H9 (cell line): ENCODE measurements around the gene RARG. TPM values are rescaled to one million over a fixed set of nuclear protein-coding genes. Genes with fewer than 3 reads are reported as not detected.

Source experiments
- DNase-seq: peaks from one replicate; pipeline ENCODE4 v3.0.0-alpha.2; 2017
- H2AFZ ChIP-seq: one replicate; pipeline ENCODE4 v1.6.1; 2013; ENCODE audit warnings: mild to moderate bottlenecking, low read length, control low read depth, moderate library complexity
- H2AK5ac ChIP-seq: 2 replicates; pipeline ENCODE4 v1.6.1; 2013; ENCODE audit warnings: low read length, control low read depth, mixed read lengths; ENCODE audit not compliant: insufficient read length
- H2BK120ac ChIP-seq: one replicate; pipeline ENCODE4 v1.6.1; 2013; ENCODE audit warnings: low read depth, mild to moderate bottlenecking, low read length, control low read depth, inconsistent platforms; ENCODE audit not compliant: poor library complexity, severe bottlenecking
- H2BK12ac ChIP-seq: 2 replicates; pipeline ENCODE4 v1.6.1; 2013; ENCODE audit warnings: low read length, control low read depth, mixed read lengths, low read depth; ENCODE audit not compliant: insufficient read length
- H2BK15ac ChIP-seq: 2 replicates; pipeline ENCODE4 v1.6.1; 2013; ENCODE audit warnings: low read depth, low read length, control low read depth
- H2BK20ac ChIP-seq: one replicate; pipeline ENCODE4 v1.6.1; 2013; ENCODE audit warnings: low read depth, mild to moderate bottlenecking, low read length, control low read depth, inconsistent platforms; ENCODE audit not compliant: poor library complexity, severe bottlenecking
- H2BK5ac ChIP-seq: 2 replicates; pipeline ENCODE4 v1.6.1; 2013; ENCODE audit warnings: low read length, control low read depth, mixed read lengths; ENCODE audit not compliant: insufficient read length
- H3K14ac ChIP-seq: 2 replicates; pipeline ENCODE4 v1.6.1; 2013; ENCODE audit warnings: low read length, control low read depth; ENCODE audit not compliant: insufficient read depth
- H3K18ac ChIP-seq: 2 replicates; pipeline ENCODE4 v1.6.1; 2013; ENCODE audit warnings: low read depth, mild to moderate bottlenecking, mixed read lengths, low read length, control low read depth; ENCODE audit not compliant: insufficient read length
- H3K23ac ChIP-seq: 2 replicates; pipeline ENCODE4 v1.6.1; 2013; ENCODE audit warnings: low read length, control low read depth, mixed read lengths, low read depth; ENCODE audit not compliant: insufficient read length
- H3K23me2 ChIP-seq: 2 replicates; pipeline ENCODE4 v1.6.1; 2013; ENCODE audit warnings: low read depth, mild to moderate bottlenecking, mixed read lengths, low read length, control low read depth; ENCODE audit not compliant: insufficient read length, poor library complexity, severe bottlenecking
- H3K27ac ChIP-seq: 2 replicates; pipeline ENCODE4 v1.5.1; 2013; ENCODE audit warnings: low read length, control low read depth, mixed read lengths, low read depth; ENCODE audit not compliant: insufficient read length
- H3K27me3 ChIP-seq: 2 replicates; pipeline ENCODE4 v1.6.1; 2013; ENCODE audit warnings: low read length, control low read depth, inconsistent platforms; ENCODE audit not compliant: insufficient read depth
- H3K4ac ChIP-seq: 2 replicates; pipeline ENCODE4 v1.6.1; 2013; ENCODE audit warnings: low read depth, mild to moderate bottlenecking, control low read depth, inconsistent platforms, low read length, moderate library complexity
- H3K4me1 ChIP-seq: 2 replicates; pipeline ENCODE4 v1.6.1; 2013; ENCODE audit warnings: low read length, control low read depth, inconsistent platforms; ENCODE audit not compliant: insufficient read depth
- H3K4me2 ChIP-seq: 2 replicates; pipeline ENCODE4 v1.6.1; 2013; ENCODE audit warnings: low read length, control low read depth, mixed read lengths; ENCODE audit not compliant: insufficient read length, insufficient read depth
- H3K56ac ChIP-seq: 2 replicates; pipeline ENCODE4 v1.6.1; 2013; ENCODE audit warnings: low read depth, mild to moderate bottlenecking, mixed read lengths, low read length, control low read depth; ENCODE audit not compliant: insufficient read length
- H3K79me1 ChIP-seq: 2 replicates; pipeline ENCODE4 v1.6.1; 2013; ENCODE audit warnings: low read depth, mild to moderate bottlenecking, moderate library complexity, low read length, control low read depth, inconsistent platforms; ENCODE audit not compliant: insufficient read depth, poor library complexity, severe bottlenecking
- H3K79me2 ChIP-seq: 2 replicates; pipeline ENCODE4 v1.6.1; 2013; ENCODE audit warnings: low read length, control low read depth, inconsistent platforms; ENCODE audit not compliant: insufficient read depth
- H3K9ac ChIP-seq: 2 replicates; pipeline ENCODE4 v1.6.1; 2013; ENCODE audit warnings: low read length, control low read depth, mixed read lengths; ENCODE audit not compliant: insufficient read length; ENCODE audit errors: extremely low read depth
- H3K9me3 ChIP-seq: one replicate; pipeline ENCODE4 v1.6.1; 2013; ENCODE audit warnings: low read depth, low read length, inconsistent platforms; ENCODE audit not compliant: control insufficient read depth
- H3T11ph ChIP-seq: one replicate; pipeline ENCODE4 v1.6.1; 2013; ENCODE audit warnings: mild to moderate bottlenecking, low read length, control low read depth, inconsistent platforms
- H4K20me1 ChIP-seq: one replicate; pipeline ENCODE4 v1.6.1; 2013; ENCODE audit not compliant: control insufficient read depth, insufficient read length, insufficient read depth
- H4K5ac ChIP-seq: 2 replicates; pipeline ENCODE4 v1.6.1; 2013; ENCODE audit warnings: low read depth, mild to moderate bottlenecking, mixed read lengths, low read length, control low read depth; ENCODE audit not compliant: insufficient read length
- H4K8ac ChIP-seq: replicated peaks from 2 replicates; pipeline ENCODE4 v1.6.1; 2013; ENCODE audit warnings: low read length, control low read depth, mixed read lengths, low read depth; ENCODE audit not compliant: insufficient read length
- H4K91ac ChIP-seq: 2 replicates; pipeline ENCODE4 v1.6.1; 2013; ENCODE audit warnings: low read depth, mild to moderate bottlenecking, moderate library complexity, mixed read lengths, low read length, control low read depth; ENCODE audit not compliant: insufficient read length
- H3K27ac Mint-ChIP-seq, 3 experiments: 2 replicates in 2 of 3; 3 replicates in 1 of 3; pipeline ENCODE4 v1.8.0; 2020 to 2021; ENCODE audit warnings: mixed read lengths in 3 of 3, mild to moderate bottlenecking in 1 of 3, moderate library complexity in 1 of 3
- H3K27me3 Mint-ChIP-seq: 2 replicates; pipeline ENCODE4 v1.8.0; 2021; ENCODE audit warnings: low read depth, mild to moderate bottlenecking, moderate library complexity, mixed read lengths
- H3K36me3 Mint-ChIP-seq, 3 experiments: 2 replicates in 2 of 3; 3 replicates in 1 of 3; pipeline ENCODE4 v1.8.0; 2020 to 2021; ENCODE audit warnings: low read depth in 3 of 3, mixed read lengths in 3 of 3; ENCODE audit not compliant: insufficient read depth in 1 of 3
- H3K4me1 Mint-ChIP-seq, 2 experiments: 2 replicates each; pipeline ENCODE4 v1.8.0; 2020; ENCODE audit warnings: mixed read lengths in 2 of 2
- H3K4me3 Mint-ChIP-seq, 2 experiments: 2 replicates in 1 of 2; 3 replicates in 1 of 2; pipeline ENCODE4 v1.8.0; 2020 to 2021; ENCODE audit warnings: mild to moderate bottlenecking in 2 of 2, mixed read lengths in 2 of 2, moderate library complexity in 1 of 2
- H3K9me3 Mint-ChIP-seq, 2 experiments: 2 replicates in 1 of 2; 3 replicates in 1 of 2; pipeline ENCODE4 v1.8.0; 2020; ENCODE audit warnings: mild to moderate bottlenecking in 2 of 2, mixed read lengths in 2 of 2, moderate library complexity in 1 of 2
- WGBS: extraction: QIAGEN DNeasy Blood & Tissue Kit; methylation state at CpG from one replicate; pipeline ENCODE4 v1.1.7; 2013; ENCODE audit warnings: missing lambda C conversion rate, low lambda C conversion rate, mixed read lengths; ENCODE audit not compliant: insufficient read length; ENCODE audit errors: extremely low coverage; 5-methylcytosine and 5-hydroxymethylcytosine counted together
- total RNA-seq: library from RNA; stranded (reverse); gene quantifications from 2 replicates; pipeline ENCODE4 v1.2.1, GENCODE V29; 2021
- TF ChIP-seq, protein P1 (sequence below): fragments of 200-600 bp; sonication (generic); conservative IDR thresholded peaks from 3 replicates; pipeline ENCODE4 v1.8.0; 2021; ENCODE audit warnings: antibody characterized with exemption, mild to moderate bottlenecking

RARG gene
- total RNA-seq, 1 experiment from 2014 or later: 43.7 TPM

GRCh38 chr12:53201177-53201541 is 30.9 kb downstream of the RARG start:
- no peaks in the 10 kb centered on the region for H3K79me1 ChIP-seq
- no peaks in the 10 kb centered on the region for H4K20me1 ChIP-seq
- H2AFZ ChIP-seq: no peak overlapping the region
- no peak overlapping the region for H2BK12ac ChIP-seq
- Mint-ChIP-seq H3K27ac (no peak overlapping the region), H3K4me3 (no peak overlapping the region), H3K27me3 (peaks cover 69% of the 10 kb centered on the region), H3K4me1 (0 out of 4 replicates have a peak, but pooled peaks cover 0 to 3% of the 10 kb centered on the region in 2 experiments), H3K36me3 (no peaks in the 10 kb centered on the region), H3K9me3 (0 out of 5 replicates have a peak, but pooled peaks cover 0 to 2% of the 10 kb centered on the region in 2 experiments)
- no peak overlapping the region for H2BK5ac ChIP-seq
- no peak overlapping the region for H2BK15ac ChIP-seq
- no peak for DNase-seq
- H3K23me2 ChIP-seq: no peaks in the 10 kb centered on the region
- no peak overlapping the region for H2BK20ac ChIP-seq
- H4K8ac ChIP-seq: no peak overlapping the region
- H2AK5ac ChIP-seq: no peak overlapping the region
- no CpG with 5 or more reads among the region's 1 CpG for WGBS
- H3K27me3 ChIP-seq: peaks cover 6% of the 10 kb centered on the region; the same call in 1 of the 2 replicates
- no peak overlapping the region for H3K18ac ChIP-seq
- TF ChIP-seq, protein P1, sequence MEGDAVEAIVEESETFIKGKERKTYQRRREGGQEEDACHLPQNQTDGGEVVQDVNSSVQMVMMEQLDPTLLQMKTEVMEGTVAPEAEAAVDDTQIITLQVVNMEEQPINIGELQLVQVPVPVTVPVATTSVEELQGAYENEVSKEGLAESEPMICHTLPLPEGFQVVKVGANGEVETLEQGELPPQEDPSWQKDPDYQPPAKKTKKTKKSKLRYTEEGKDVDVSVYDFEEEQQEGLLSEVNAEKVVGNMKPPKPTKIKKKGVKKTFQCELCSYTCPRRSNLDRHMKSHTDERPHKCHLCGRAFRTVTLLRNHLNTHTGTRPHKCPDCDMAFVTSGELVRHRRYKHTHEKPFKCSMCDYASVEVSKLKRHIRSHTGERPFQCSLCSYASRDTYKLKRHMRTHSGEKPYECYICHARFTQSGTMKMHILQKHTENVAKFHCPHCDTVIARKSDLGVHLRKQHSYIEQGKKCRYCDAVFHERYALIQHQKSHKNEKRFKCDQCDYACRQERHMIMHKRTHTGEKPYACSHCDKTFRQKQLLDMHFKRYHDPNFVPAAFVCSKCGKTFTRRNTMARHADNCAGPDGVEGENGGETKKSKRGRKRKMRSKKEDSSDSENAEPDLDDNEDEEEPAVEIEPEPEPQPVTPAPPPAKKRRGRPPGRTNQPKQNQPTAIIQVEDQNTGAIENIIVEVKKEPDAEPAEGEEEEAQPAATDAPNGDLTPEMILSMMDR: no peak
- no peak overlapping the region for H3K9ac ChIP-seq
- no peak overlapping the region for H3T11ph ChIP-seq
- no peaks in the 10 kb centered on the region for H3K4me1 ChIP-seq
- H4K5ac ChIP-seq: no peak overlapping the region
- H3K27ac ChIP-seq: no peak overlapping the region
- no peak overlapping the region for H3K4ac ChIP-seq
- H2BK120ac ChIP-seq: no peak overlapping the region
- H3K79me2 ChIP-seq: no peaks in the 10 kb centered on the region
- H3K14ac ChIP-seq: no peak overlapping the region
- H4K91ac ChIP-seq: no peak overlapping the region
- no peaks in the 10 kb centered on the region for H3K9me3 ChIP-seq
- no peak overlapping the region for H3K23ac ChIP-seq
- no peak overlapping the region for H3K56ac ChIP-seq
- H3K4me2 ChIP-seq: no peak overlapping the region
